IPS-NIHi7 (cell line): ENCODE measurements around the gene TXNIP.

ENCODE experiments used
- DNase-seq: peaks from one replicate; pipeline ENCODE4 v3.0.0; 2012; ENCODE audit warnings: mixed read lengths; ENCODE audit errors: extremely low spot score

TXNIP gene

GRCh38 chr1:145963265-145964019 lies 32.9 kb downstream of the TXNIP start:
- no peak for DNase-seq

DNA sequence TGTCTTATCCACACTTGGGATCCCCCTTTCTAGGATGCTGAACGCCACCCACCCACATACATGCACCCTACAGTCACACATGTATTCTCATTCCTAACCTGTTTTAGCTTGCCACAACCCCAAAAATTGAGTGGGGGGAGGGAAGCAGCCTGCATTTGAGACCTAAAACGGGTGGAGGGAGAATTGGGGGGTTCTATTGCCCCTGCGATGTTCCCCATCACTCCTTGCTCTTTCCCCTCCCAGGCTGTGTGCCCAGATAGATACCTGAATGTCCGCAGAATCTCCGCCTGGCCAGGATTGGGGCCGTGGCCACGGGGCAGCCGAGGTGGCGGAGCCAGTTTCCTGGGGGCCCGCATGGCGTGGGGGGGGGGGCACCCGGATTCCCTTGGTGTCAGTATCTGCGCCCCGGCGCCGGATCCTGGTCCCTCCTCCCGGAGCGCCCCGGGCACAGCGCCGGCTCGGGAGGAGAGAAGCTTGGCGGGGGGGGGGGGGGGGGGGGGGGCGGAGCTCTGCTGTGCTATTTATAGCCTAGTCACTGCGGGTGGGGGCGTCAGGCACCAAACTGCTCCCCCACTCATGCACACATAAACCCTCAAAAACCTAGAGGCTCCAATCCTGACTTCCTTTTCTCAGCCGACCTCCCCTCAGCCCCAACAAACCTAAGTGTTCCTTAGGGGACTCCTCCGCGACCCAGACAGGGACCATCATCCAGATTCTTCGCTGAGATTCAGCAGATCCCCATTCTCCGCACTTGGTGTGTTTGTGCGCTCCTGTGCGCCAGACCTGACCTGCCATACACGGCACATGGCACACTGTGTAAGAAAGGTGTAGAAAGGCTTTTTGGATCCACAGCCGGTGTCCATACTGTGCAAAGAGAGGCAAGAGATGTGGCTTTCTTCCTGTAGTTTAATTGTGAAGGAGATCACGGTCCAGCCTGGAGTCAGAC lies 33.9 kb downstream of the TXNIP start:
- no peak for DNase-seq

DNA sequence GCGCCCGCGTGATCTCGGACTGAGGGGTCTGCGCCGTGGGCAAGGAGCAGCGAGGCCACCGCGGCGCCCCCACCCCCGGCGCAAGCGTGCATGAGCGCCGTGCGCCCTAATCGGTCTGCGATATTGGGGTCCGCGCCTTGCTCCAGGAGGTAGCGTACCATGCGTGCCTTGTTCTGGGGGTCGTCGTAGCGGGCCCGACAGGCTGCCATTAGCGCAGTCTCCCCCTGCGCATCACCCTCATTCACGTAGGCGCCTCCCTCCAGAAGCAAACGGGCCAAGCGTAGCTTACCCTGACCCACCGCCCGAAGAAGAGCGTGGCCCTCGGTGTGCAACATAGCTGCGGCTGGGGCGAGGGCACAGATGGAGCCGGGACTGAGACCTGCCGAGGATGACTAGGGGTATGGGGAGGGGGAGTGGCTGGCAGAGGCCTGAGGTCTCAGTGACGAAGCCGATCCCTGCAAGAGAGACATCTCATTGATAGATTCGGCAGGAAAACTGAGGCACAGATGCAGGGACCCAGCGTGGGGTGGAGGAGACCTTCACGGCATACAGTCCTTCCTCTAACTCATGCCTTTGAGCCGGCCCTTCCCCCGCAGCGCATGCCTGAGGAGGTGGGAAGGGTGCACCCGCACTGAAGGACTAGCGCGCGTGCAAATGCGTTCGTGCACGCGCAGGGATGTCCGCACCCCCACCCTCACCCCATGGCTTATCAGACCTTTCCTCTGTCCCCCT lies 34.8 kb downstream of the TXNIP start:
- DNase-seq: no peak

GRCh38 chr1:145961109-145961424 lies 35.3 kb downstream of the TXNIP start:
- no peak for DNase-seq

GRCh38 chr1:145960468-145961108 lies 35.8 kb downstream of the TXNIP start:
- peak; percentile 82 for DNase-seq

DNA sequence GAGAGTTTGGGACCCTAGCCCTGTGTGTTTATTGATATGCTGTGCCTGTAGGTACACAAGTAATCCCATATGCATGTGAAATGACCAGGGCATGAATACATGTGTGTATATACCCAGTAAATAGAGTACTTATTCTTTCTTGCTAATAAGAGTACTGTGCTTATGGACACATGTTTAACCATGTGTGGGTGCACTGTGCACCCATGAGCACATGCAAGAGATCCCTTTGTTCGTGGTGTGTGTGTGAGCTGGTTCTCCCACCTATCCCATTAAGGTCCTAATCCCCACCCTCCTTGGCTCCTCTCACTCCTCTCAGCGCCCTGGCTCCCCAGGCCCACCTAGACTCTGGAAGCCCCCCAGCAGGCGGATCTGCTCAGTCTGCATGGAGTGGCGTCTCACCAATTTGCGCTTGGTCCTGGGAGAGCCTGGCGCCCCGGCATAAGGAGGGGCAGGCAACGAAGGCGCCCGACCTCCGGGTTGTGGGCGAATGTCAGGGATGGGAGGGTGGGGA lies 36.4 kb downstream of the TXNIP start:
- DNase-seq: no peak

DNA sequence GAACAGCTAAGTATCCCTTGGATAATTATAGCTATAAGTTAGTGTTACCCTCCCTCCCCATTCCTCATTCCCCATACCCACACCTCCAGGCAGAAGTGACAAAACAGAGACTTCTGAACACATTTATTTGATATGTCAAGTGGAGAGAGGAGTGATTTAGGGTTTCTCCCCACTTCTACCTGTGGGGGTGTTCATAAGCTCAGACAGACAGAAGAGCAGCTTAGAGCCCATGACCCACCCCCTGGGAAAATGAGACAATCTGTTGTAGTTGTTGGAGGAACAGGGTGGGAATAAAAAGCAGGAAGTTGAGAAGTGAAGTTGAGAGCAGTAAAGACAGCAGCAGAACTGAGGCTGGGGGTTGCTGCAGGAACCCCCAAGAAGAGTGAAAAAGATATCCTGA lies 37.0 kb downstream of the TXNIP start:
- DNase-seq: no peak

DNA sequence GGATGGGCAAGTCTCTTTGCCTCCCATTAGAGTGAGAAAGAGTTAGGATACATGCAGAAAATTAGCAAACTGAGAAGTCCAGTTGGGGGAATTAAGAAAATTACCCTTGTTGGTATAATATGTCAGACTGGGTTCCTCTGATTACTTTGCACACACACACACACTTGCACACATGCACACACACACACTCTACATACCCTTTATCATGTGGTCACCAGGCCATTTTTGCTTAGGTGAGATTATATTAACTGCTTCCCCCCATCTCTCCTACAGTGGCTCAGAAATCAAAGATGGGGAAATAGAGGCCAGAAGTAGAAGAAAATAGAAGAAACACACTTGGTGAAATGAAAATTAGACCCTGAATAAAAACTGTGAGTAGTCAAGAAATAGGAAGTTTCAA lies 37.6 kb downstream of the TXNIP start:
- no peak for DNase-seq

DNA sequence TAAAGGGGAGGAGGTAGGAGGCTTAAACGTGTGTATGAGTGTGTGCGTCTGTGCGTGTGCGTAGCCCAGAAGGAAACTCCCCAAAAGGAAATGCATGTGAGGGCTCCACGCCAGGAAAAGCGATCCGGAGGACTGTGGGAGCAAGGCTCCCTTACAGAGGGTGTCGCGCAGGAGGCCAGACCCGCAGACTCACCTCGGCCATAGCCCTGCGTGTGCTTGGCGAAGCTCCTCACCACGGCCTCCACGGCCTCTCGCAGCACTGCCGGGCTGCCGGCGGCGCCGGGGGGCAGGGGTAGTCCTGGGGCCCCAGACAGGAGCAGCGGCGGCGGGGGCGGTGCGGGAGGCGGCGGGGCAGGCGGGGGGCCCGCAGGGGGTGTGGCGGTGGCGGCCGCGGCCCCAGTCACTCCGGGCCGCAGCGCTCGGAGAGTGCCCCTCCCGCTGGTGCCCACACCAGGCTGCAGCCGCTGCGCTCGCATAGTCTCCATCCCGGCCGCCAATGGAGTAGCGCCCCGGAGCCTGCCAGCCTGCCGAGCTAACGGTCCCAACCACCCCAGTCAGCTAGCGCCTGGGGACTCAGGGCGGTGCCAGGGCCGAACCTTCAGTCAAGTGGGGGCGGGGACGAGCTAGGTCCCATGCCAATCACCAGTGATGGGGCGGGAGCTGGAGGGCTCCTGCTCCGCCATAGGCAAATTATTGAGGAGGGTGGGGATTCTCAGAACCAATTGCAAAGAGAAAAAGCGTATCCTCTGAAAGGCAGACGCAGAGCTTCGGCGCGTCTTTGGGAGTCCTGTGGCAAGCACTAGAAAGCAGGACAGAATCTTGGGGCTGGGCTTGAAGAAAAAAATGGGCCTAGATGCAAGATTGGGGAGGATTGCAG lies 38.7 kb downstream of the TXNIP start, which contains the start of gene LIX1L:
LIX1L (minus strand) TSS at position 575 of the 877 bp plus-strand sequence; CDS start at position 485, 90 bp downstream.
- peak; percentile 95 for DNase-seq

DNA sequence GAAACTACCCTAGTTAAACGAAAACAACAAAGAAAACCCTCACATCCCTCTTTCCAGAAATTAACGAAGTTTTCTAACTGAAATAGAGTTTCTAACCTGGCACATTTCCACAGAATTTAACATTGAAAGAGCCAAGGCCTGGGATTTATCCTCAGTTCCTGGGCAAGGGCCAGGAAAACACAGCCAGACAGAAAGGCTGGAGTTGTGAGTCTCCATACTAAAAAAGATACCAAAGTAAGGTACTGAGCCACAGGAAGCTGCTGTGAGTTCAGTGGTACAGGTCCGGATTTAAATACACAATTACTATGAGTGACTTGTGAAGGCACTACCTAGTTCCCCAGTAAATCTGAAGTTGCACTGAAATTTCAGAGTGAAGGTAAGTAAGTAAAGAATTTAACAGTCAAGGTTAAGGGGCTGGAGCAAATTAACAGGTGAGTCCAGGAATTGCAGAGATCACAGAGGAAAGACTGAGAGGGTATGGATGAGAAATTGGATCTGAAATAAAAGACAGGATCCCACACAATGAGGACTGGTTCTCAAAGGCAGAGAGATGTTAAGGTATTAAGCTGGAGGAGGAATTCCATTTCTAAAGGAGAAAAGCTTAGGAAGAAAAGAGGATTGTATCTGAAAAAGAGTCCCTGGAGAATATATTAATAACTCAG lies 39.5 kb downstream of the TXNIP start:
- DNase-seq: no peak

DNA sequence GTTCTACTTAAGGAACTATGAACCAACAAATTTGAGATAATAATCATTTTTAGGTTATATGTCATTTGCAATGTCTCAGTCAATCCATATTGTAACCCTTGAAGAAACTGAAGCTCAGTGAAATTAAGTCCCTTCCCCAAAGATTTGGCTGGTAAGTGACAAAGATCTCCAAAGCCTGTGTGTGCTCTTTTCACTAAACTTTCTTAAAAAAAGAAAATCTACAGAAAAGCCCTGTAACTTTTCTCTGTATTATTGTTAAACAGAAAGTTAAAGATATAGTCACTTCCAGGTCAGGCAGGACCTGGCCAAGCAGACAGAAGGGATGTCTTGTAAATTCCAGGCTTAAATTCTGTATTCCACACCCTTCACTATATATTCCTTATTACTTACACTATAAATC lies 40.0 kb downstream of the TXNIP start:
- no peak for DNase-seq

- DNase-seq: no peak
Observed at GRCh38 chr1:145955436-145955835, 40.9 kb downstream of the TXNIP start.

- no peak for DNase-seq
Observed at GRCh38 chr1:145953861-145954260, 42.5 kb downstream of the TXNIP start.

- DNase-seq: no peak
Observed at GRCh38 chr1:145952903-145953302, 43.5 kb downstream of the TXNIP start.

- no peak for DNase-seq
Observed at GRCh38 chr1:145951526-145951925, 44.9 kb downstream of the TXNIP start.

GRCh38 chr1:145949219-145949618 lies 47.2 kb downstream of the TXNIP start:
- DNase-seq: no peak

DNA sequence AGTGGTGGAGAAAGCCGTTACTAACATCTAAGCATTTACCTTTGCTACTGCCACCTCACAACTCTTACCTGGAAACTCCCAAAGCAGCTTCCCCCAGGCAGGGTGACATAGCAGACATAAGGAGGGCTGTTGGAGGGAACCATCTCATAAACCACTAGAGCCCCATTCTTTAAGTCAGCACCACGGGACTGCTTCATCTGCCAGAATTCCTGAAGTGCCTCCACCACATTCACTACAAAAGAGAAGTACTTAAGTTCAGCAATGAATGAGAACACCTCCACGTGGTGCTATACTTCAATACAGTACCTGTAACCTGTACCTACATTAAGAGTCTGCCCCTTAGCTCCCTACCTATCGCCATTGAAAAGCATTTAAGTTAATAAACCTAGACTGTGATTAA lies 48.8 kb downstream of the TXNIP start:
- DNase-seq: peak; percentile 36

GRCh38 chr1:145946477-145946986 lies 49.8 kb downstream of the TXNIP start:
- no peak for DNase-seq

- no peak for DNase-seq
Observed at GRCh38 chr1:145944532-145944931, 51.8 kb downstream of the TXNIP start.

DNA sequence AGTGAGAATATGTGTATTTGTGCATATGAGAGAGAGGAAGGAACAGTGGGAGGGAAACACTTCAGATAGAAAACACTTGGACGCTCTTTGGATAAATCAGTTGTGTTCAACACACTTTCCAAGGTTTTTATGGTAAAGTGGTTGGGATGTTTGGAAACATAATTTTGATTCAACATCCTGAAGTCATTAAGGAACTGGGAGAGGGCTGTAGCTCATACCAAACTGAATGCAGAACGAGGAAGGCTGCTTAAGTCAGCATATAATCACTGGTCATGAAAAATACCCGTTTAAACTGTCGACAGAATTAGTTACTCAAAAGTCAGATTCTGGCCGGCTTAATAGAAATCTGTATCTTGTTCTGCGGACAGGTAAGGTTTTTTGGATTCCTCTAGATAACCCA lies 53.5 kb downstream of the TXNIP start:
- DNase-seq: no peak
